Mesothelial cell of epicardium (in vitro differentiated cells): ENCODE results near the gene ITGA5. TPM values are rescaled to one million over a fixed set of nuclear protein-coding genes. Genes with fewer than 3 reads are reported as not detected.
A peak's percentile ranks its signal among the peaks of the same experiment; 100 is the strongest.

Experiments
- DNase-seq, 2 experiments: peaks; one replicate each; pipeline ENCODE4 v3.0.0; 2021; ENCODE audit warnings: low spot score in 2 of 2; ENCODE audit not compliant: unreplicated experiment in 2 of 2
- H3K27ac Mint-ChIP-seq: 2 replicates; pipeline ENCODE4 v1.8.0; 2021; ENCODE audit warnings: mixed read lengths
- H3K27me3 Mint-ChIP-seq: 2 replicates; pipeline ENCODE4 v1.8.0; 2021; ENCODE audit warnings: low read depth, mixed read lengths
- H3K36me3 Mint-ChIP-seq: 2 replicates; pipeline ENCODE4 v1.8.0; 2021; ENCODE audit warnings: mixed read lengths
- H3K4me1 Mint-ChIP-seq: 2 replicates; pipeline ENCODE4 v1.8.0; 2021; ENCODE audit warnings: mixed read lengths
- H3K4me3 Mint-ChIP-seq: 2 replicates; pipeline ENCODE4 v1.8.0; 2021; ENCODE audit warnings: mild to moderate bottlenecking, moderate library complexity, mixed read lengths
- H3K9me3 Mint-ChIP-seq: 2 replicates; pipeline ENCODE4 v1.8.0; 2021; ENCODE audit warnings: mixed read lengths
- total RNA-seq: library from RNA; stranded (reverse); gene quantifications from 3 replicates; pipeline ENCODE4 v1.2.1, GENCODE V29; 2021
- TF ChIP-seq, protein P1 (sequence below): fragments of 200-600 bp; sonication (generic); IDR thresholded peaks from one replicate; pipeline ENCODE4 v1.5.0; 2021; ENCODE audit warnings: antibody characterized with exemption; ENCODE audit not compliant: unreplicated experiment

ITGA5 gene
- total RNA-seq, 1 donor from 2014 or later = 65.3 TPM

GRCh38 chr12:54444206-54444605 is 25.1 kb upstream of the ITGA5 start:
- Mint-ChIP-seq H3K9me3 (no peaks in the 10 kb centered on the region), H3K27ac (no peak overlapping the region), H3K36me3 (no peaks in the 10 kb centered on the region), H3K27me3 (peaks cover 31% of the 10 kb centered on the region), H3K4me3 (no peak overlapping the region), H3K4me1 (peaks cover 6% of the 10 kb centered on the region)
- DNase-seq = no peak
- TF ChIP-seq, protein P1, sequence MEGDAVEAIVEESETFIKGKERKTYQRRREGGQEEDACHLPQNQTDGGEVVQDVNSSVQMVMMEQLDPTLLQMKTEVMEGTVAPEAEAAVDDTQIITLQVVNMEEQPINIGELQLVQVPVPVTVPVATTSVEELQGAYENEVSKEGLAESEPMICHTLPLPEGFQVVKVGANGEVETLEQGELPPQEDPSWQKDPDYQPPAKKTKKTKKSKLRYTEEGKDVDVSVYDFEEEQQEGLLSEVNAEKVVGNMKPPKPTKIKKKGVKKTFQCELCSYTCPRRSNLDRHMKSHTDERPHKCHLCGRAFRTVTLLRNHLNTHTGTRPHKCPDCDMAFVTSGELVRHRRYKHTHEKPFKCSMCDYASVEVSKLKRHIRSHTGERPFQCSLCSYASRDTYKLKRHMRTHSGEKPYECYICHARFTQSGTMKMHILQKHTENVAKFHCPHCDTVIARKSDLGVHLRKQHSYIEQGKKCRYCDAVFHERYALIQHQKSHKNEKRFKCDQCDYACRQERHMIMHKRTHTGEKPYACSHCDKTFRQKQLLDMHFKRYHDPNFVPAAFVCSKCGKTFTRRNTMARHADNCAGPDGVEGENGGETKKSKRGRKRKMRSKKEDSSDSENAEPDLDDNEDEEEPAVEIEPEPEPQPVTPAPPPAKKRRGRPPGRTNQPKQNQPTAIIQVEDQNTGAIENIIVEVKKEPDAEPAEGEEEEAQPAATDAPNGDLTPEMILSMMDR = no peak

GRCh38 chr12:54443446-54443845 is 24.4 kb upstream of the ITGA5 start:
- H3K27me3 Mint-ChIP-seq = peaks cover 28% of the 10 kb centered on the region
- no peak overlapping the region for H3K4me3 Mint-ChIP-seq
- H3K27ac Mint-ChIP-seq = no peak overlapping the region
- no peak for DNase-seq
- peaks cover 6% of the 10 kb centered on the region for H3K4me1 Mint-ChIP-seq
- TF ChIP-seq, protein P1 = no peak
- H3K36me3 Mint-ChIP-seq = no peaks in the 10 kb centered on the region
- no peaks in the 10 kb centered on the region for H3K9me3 Mint-ChIP-seq

DNA sequence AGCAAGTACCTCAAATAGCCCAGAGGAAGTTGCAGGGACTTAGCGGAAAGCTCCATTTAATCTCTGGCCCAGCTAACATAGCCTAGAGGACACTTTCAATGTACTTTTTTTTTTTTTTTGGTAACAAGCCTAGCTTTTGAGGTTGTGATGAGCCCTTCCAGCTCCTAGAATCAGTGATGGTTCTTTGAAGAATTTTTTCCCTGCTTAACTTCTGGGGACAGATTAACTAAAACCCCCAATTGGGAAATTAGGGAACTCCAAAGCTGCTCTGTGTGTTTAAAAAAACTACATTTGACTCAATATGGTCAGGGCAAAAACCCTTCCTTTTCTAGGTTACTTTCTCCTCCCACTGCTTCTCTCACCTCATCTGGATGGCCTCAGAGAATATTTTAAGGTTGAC is 23.9 kb upstream of the ITGA5 start:
- Mint-ChIP-seq H3K27ac (no peak overlapping the region), H3K9me3 (no peaks in the 10 kb centered on the region), H3K36me3 (no peaks in the 10 kb centered on the region), H3K27me3 (peaks cover 26% of the 10 kb centered on the region), H3K4me1 (peaks cover 6% of the 10 kb centered on the region), H3K4me3 (no peak overlapping the region)
- no peak for DNase-seq
- TF ChIP-seq, protein P1 = no peak

DNA sequence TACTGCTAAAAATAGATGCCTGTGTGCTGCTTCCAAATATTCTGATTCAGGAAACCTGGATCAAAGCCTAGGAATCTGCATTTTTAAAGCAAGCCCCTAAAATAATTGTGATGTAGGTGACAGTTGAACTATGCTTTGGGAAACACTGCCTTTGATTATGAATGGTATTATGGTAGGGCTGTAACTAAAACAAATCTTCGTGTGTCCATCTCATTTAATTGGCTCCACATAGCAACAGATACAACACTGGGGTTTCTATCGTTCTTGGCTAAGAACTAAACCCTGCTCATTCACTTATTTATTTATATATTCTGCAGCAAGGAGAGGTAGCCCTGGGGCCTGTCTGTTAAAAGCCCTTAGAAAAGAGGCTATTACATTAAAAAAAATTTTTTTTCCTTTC is 23.0 kb upstream of the ITGA5 start:
- H3K9me3 Mint-ChIP-seq = no peaks in the 10 kb centered on the region
- H3K27me3 Mint-ChIP-seq = peaks cover 26% of the 10 kb centered on the region
- H3K36me3 Mint-ChIP-seq = no peaks in the 10 kb centered on the region
- TF ChIP-seq, protein P1 = no peak
- no peak overlapping the region for H3K4me3 Mint-ChIP-seq
- peaks cover 6% of the 10 kb centered on the region for H3K4me1 Mint-ChIP-seq
- no peak for DNase-seq
- no peak overlapping the region for H3K27ac Mint-ChIP-seq

DNA sequence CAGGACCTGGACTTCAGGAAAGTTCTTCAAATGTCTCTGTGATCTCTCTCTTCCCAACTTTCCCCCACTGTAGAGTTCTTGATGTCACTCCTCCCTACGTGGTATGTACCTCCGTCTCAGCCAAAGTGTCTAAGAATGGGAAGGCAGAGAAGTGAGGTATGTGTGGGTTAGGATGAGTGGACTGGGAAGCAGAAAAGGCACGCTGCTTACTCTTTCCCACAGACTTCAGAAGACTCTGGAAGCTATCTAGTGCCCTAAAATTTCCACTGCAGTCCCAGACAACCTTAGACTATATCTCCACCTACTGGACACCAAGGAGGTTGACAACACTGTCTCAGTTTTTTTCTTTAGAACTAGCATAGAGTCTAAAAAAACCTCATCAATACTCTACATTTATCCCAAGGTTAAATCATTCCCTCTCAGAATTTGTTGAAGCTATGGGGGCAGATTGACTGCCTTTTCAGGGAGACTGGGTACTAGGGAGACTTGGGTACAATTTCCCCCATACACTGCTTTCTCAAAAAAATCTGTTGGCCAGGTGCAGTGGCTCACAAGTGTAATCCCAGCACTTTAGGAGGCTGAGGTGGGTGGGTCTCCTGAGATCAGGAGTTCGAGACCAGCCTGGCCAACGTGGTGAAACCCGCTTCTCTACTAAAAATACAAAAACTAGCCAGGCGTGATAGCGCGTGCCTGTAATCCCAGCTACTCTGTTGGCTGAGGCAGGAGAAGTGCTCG is 20.6 kb upstream of the ITGA5 start:
- H3K27me3 Mint-ChIP-seq = peaks cover 21% of the 10 kb centered on the region
- no peak for DNase-seq

More for the DNA sequence above, 20.6 kb upstream of the ITGA5 start:
- TF ChIP-seq, protein P1 = peak; percentile 68
- no peaks in the 10 kb centered on the region for H3K36me3 Mint-ChIP-seq
- H3K9me3 Mint-ChIP-seq = no peaks in the 10 kb centered on the region
- H3K4me3 Mint-ChIP-seq = no peak overlapping the region
- no peak overlapping the region for H3K27ac Mint-ChIP-seq
- peaks cover 6% of the 10 kb centered on the region for H3K4me1 Mint-ChIP-seq
